Measurements from ENCODE around the gene USP10. TPM values are rescaled to one million over a fixed set of nuclear protein-coding genes. Genes with fewer than 3 reads are reported as not detected.

The USP10 gene
- 45.3 and 54.8 TPM in 2 replicates for total RNA-seq

GRCh38 chr16:84699712-84700445 is at the start of gene USP10:
USP10 (plus strand) TSS chr16:84700000; CDS start chr16:84700091, 91 bp downstream.

GRCh38 chr16:84819644-84820304 is 120.0 kb downstream of the USP10 start, which contains the start of gene CRISPLD2:
CRISPLD2 (plus strand) TSS chr16:84819985; CDS start chr16:84838496, 18,511 bp downstream.

Other genes starting within 250 kb of the USP10 start
- 36.1 and 51.2 TPM in 2 replicates for gene MEAK7, start 195.3 kb upstream of the USP10 start, total RNA-seq
- 38.4 and 76.4 TPM in 2 replicates for gene COTL1, start 81.9 kb upstream of the USP10 start, total RNA-seq
- 99.8 and 115 TPM in 2 replicates for gene KLHL36, start 51.5 kb upstream of the USP10 start, total RNA-seq
- gene CRISPLD2, start 120.0 kb downstream of the USP10 start, total RNA-seq = 0.21 and 19.3 TPM in 2 replicates